Transverse colon (tissue), 3 donors: ENCODE measurements around the gene ALG9.

ENCODE experiments used
- EP300 ChIP-seq: sonication (generic); formaldehyde crosslinking; IDR thresholded peaks from one replicate; pipeline ENCODE4 v1.6.1; 2017; ENCODE audit warnings: antibody characterized with exemption, low read depth
- POLR2A ChIP-seq: fragments of 450-650 bp; IDR thresholded peaks from one replicate; pipeline ENCODE4 v1.6.1; 2016; ENCODE audit warnings: antibody characterized with exemption, mild to moderate bottlenecking, moderate library complexity
- TF ChIP-seq, protein P1 (sequence below), 5 experiments: fragments of 200-600 bp in 3 of 5; fragments of 450-650 bp in 2 of 5; sonication (generic) in 3 of 5; IDR thresholded peaks; 1 replicate in 2 of 5; 2 replicates in 3 of 5; pipeline ENCODE4 v1.5.1; 2016 to 2017; ENCODE audit warnings: antibody characterized with exemption in 5 of 5, inconsistent platforms in 3 of 5, mild to moderate bottlenecking in 2 of 5, moderate library complexity in 1 of 5

DNA sequence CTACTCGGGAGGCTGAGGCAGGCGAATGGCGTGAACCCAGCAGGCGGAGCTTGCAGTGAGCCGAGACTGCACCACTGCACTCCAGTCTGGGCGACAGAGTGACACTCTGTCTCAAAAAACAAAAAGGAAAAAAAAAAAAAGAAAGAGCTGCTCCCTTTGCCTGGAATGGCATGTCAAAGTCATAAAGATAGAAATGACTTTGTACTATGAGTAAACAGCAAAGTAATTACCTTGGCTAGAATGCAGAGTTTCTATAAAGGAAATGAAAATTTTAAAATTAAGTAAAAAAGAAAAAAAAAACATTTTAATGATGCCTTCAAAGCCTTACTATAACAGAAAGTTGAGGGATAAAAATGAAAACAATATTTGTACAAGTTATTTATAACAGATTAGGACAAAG lies 115.3 kb downstream of the ALG9 start:
- TF ChIP-seq, protein P1, sequence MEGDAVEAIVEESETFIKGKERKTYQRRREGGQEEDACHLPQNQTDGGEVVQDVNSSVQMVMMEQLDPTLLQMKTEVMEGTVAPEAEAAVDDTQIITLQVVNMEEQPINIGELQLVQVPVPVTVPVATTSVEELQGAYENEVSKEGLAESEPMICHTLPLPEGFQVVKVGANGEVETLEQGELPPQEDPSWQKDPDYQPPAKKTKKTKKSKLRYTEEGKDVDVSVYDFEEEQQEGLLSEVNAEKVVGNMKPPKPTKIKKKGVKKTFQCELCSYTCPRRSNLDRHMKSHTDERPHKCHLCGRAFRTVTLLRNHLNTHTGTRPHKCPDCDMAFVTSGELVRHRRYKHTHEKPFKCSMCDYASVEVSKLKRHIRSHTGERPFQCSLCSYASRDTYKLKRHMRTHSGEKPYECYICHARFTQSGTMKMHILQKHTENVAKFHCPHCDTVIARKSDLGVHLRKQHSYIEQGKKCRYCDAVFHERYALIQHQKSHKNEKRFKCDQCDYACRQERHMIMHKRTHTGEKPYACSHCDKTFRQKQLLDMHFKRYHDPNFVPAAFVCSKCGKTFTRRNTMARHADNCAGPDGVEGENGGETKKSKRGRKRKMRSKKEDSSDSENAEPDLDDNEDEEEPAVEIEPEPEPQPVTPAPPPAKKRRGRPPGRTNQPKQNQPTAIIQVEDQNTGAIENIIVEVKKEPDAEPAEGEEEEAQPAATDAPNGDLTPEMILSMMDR (IDR thresholded peaks at IDR 0.05): no peak
- no peak for TF ChIP-seq EP300
- no peak for TF ChIP-seq POLR2A
